Mesenchymal stem cell (in vitro differentiated cells and primary cell): ENCODE data around the gene CCDC172. TPM values are rescaled to one million over a fixed set of nuclear protein-coding genes. Genes with fewer than 3 reads are reported as not detected.

ENCODE experiments used
- small RNA-seq: library from polyadenylated mRNA; stranded (forward); fragments of <200 nt; extraction: miRNeasy Mini kit (QIAGEN cat#:217004); gene quantifications from one replicate; pipeline ENCODE3, GENCODE V24; 2013; ENCODE audit warnings: low read depth

The CCDC172 gene

Small RNAs within 50 kb of the gene (small RNA-seq; reads per million reads assigned to genes)
- not detected for gene SNRPGP6
